Measurements from ENCODE around the gene SDR9C7.

- TF ChIP-seq, protein P1, sequence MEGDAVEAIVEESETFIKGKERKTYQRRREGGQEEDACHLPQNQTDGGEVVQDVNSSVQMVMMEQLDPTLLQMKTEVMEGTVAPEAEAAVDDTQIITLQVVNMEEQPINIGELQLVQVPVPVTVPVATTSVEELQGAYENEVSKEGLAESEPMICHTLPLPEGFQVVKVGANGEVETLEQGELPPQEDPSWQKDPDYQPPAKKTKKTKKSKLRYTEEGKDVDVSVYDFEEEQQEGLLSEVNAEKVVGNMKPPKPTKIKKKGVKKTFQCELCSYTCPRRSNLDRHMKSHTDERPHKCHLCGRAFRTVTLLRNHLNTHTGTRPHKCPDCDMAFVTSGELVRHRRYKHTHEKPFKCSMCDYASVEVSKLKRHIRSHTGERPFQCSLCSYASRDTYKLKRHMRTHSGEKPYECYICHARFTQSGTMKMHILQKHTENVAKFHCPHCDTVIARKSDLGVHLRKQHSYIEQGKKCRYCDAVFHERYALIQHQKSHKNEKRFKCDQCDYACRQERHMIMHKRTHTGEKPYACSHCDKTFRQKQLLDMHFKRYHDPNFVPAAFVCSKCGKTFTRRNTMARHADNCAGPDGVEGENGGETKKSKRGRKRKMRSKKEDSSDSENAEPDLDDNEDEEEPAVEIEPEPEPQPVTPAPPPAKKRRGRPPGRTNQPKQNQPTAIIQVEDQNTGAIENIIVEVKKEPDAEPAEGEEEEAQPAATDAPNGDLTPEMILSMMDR (conservative IDR thresholded peaks at IDR 0.05; ENCODE audit: low read depth, low read length) = no peak
- TF ChIP-seq EZH2phosphoT487 (IDR thresholded peaks at IDR 0.05; ENCODE audit: borderline replicate concordance, low read length) = no peak
Measured at GRCh38 chr12:56914724-56915123, 19.5 kb downstream of the SDR9C7 start.
